AG10803 (cell line): ENCODE data around the gene ISCA1.
"Not testable (repeated sequence)": the region's sequence is repeated elsewhere in the genome, so short reads cannot be mapped to it uniquely, and the experiment has no call there.

Source experiments
- DNase-seq: peaks from one replicate; pipeline ENCODE4 v3.0.0; 2010; ENCODE audit warnings: low read depth
- H3K4me3 ChIP-seq: 2 replicates; pipeline ENCODE4 v1.5.1; 2011; ENCODE audit warnings: mild to moderate bottlenecking, low read length, control low read depth
- TF ChIP-seq, protein P1 (sequence below): conservative IDR thresholded peaks from 2 replicates; pipeline ENCODE4 v1.5.1; 2011; ENCODE audit warnings: mild to moderate bottlenecking, low read length, control low read depth, inconsistent platforms

ISCA1 gene

DNA sequence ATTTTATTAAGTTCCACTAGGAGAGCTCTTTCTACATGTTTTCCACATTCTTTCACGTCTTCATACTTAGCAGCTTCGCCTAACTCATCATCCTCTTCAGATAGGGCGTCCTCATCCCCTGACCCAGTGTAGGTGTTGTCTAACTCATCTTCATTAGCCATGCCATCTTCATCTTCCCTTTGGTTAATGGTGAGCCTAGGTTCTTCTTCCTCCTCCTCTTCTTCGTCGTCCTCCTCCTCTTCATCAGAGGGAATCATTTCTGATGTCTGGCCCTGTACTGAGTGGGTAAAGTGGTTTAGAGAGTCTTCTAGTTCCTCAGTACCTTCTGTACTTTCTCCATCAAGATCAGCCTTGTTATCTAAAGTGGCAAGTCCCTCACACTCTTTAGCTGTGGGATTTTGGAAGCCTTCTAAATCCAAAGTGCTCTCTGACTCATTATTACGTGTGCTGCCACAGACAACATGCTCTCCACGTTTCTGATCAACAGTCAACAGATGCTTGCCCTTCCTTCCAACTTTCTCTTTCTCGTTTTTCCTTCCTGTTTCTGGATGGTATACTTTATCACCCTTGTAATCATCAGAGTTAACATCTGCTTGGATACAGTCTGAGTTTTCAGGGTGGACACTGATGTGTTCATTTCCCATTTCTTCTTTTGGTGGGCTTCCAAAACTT lies 40.8 kb upstream of the ISCA1 start:
- H3K4me3 ChIP-seq, result no peak overlapping the region
- TF ChIP-seq, protein P1, sequence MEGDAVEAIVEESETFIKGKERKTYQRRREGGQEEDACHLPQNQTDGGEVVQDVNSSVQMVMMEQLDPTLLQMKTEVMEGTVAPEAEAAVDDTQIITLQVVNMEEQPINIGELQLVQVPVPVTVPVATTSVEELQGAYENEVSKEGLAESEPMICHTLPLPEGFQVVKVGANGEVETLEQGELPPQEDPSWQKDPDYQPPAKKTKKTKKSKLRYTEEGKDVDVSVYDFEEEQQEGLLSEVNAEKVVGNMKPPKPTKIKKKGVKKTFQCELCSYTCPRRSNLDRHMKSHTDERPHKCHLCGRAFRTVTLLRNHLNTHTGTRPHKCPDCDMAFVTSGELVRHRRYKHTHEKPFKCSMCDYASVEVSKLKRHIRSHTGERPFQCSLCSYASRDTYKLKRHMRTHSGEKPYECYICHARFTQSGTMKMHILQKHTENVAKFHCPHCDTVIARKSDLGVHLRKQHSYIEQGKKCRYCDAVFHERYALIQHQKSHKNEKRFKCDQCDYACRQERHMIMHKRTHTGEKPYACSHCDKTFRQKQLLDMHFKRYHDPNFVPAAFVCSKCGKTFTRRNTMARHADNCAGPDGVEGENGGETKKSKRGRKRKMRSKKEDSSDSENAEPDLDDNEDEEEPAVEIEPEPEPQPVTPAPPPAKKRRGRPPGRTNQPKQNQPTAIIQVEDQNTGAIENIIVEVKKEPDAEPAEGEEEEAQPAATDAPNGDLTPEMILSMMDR, result no peak
- peak; percentile 90 for DNase-seq

- TF ChIP-seq, protein P1, result no peak
- H3K4me3 ChIP-seq, result no peak overlapping the region
- peak; percentile 99 for DNase-seq
Observed at GRCh38 chr9:86321373-86321772, 39.0 kb upstream of the ISCA1 start.

DNA sequence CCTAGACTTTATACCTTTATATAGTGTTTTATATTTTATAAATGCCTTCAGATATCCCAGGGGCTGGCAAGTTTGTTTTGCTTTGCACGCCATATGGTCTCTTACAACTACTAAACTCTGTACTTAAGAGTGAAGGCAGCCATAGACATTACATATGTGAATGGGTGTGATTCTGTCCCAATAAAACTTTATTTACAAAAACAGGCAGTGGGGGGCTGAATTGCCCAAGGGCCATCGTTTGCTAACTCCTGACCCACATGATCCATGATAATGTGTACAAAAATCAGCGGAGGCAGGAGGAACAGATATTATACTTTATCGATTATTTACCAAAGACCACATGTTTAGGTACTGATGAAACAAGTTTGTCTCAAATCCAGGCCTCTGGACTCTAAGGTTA lies 35.8 kb upstream of the ISCA1 start:
- no peak overlapping the region for H3K4me3 ChIP-seq
- TF ChIP-seq, protein P1, result no peak
- DNase-seq, result no peak

GRCh38 chr9:86315078-86315477 lies 32.7 kb upstream of the ISCA1 start:
- H3K4me3 ChIP-seq, result no peak overlapping the region
- DNase-seq, result no peak
- TF ChIP-seq, protein P1, result no peak

DNA sequence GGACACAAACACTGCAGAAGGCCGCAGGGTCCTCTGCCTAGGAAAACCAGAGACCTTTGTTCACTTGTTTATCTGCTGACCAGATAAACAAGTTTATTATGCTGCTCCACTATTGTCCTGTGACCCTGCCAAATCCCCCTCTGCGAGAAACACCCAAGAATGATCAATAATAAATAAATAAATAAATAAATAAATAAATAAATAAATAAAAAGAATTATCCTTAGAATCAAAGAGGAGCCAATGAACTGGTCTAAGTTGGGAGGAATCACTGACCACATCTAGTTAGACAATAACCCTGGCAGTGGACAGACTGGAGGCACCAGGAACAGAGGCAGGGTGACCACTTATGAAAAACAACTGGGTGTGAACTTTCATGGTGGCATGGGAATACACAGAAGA lies 30.6 kb upstream of the ISCA1 start:
- H3K4me3 ChIP-seq, DNase-seq: not testable (repeated sequence)

GRCh38 chr9:86308687-86309086 lies 26.3 kb upstream of the ISCA1 start:
- TF ChIP-seq, protein P1, result no peak
- no peak overlapping the region for H3K4me3 ChIP-seq
- DNase-seq, result no peak

DNA sequence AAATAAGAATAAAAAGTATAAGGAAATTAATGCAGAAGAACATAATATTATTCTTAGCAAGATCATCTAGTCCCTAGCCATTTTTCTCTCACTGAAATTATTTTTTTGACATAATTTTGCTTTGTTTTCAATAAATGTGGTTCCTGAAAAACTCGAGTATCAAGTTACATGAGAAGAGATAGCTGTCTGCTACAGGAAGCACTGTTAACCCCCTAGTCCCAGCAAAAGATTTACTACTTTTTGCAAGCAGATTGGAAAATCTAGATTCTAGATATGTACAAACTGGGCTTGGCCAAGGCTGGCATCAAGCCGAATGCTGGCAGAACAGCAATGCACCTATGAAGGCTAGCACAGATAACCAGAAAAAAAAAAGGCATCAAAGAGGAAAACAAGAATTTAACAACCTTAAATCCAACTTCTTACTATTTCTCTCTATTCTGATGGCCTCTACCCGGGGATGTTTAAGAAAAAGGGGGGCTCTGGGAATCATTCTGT lies 21.9 kb upstream of the ISCA1 start:
- DNase-seq, result no peak
- H3K4me3 ChIP-seq, result no peak overlapping the region

More for the DNA sequence above, 21.9 kb upstream of the ISCA1 start:
- TF ChIP-seq, protein P1, result no peak
